Activated CD4-positive, alpha-beta T cell treated with anti-CD3 and anti-CD28 coated beads, Interleukin-2, amount 50 U/mL, for 16 hours (primary cell): ENCODE results near the gene HSD17B8.

ENCODE experiments used
- DNase-seq: peaks from one replicate; pipeline ENCODE4 v3.0.0-alpha.2; 2020

HSD17B8 gene

GRCh38 chr6:33192671-33193602 lies 11.5 kb upstream of the HSD17B8 start:
- no peak for DNase-seq

GRCh38 chr6:33193619-33194018 lies 10.8 kb upstream of the HSD17B8 start:
- no peak for DNase-seq

GRCh38 chr6:33194431-33194979 lies 9.9 kb upstream of the HSD17B8 start:
- no peak for DNase-seq

- no peak for DNase-seq
Measured at GRCh38 chr6:33195304-33196165, 8.9 kb upstream of the HSD17B8 start.

GRCh38 chr6:33197431-33198048 lies 6.9 kb upstream of the HSD17B8 start:
- DNase-seq = peak; percentile 73

GRCh38 chr6:33198159-33198852 lies 6.1 kb upstream of the HSD17B8 start:
- no peak for DNase-seq

GRCh38 chr6:33198853-33199436 lies 5.5 kb upstream of the HSD17B8 start:
- DNase-seq = no peak

- DNase-seq = peak; percentile 83
Measured at GRCh38 chr6:33199687-33200218, 4.7 kb upstream of the HSD17B8 start.

- peak; percentile 99 for DNase-seq
Measured at GRCh38 chr6:33200219-33201146, 4.0 kb upstream of the HSD17B8 start, which contains the start of the genes RXRB and SLC39A7. TSS of gene RXRB (minus strand) at chr6:33200665. CDS start at chr6:33200476, 189 bp downstream. TSS of gene SLC39A7 (plus strand) at chr6:33200867. CDS start at chr6:33201246, 379 bp downstream.

GRCh38 chr6:33201147-33201545 lies 3.3 kb upstream of the HSD17B8 start:
- no peak for DNase-seq

GRCh38 chr6:33201935-33202334 lies 2.5 kb upstream of the HSD17B8 start:
- DNase-seq = no peak

GRCh38 chr6:33202799-33203198 lies 1.7 kb upstream of the HSD17B8 start:
- no peak for DNase-seq

- DNase-seq = no peak
Measured at GRCh38 chr6:33203443-33204164, 851 bp upstream of the HSD17B8 start.

- DNase-seq = no peak
Measured at GRCh38 chr6:33204165-33204414, 365 bp upstream of the HSD17B8 start.

- DNase-seq = peak; percentile 78
Measured at GRCh38 chr6:33205191-33206026, 954 bp downstream of the HSD17B8 start.

GRCh38 chr6:33206027-33206863 lies 1.8 kb downstream of the HSD17B8 start:
- no peak for DNase-seq

GRCh38 chr6:33206864-33207551 lies 2.6 kb downstream of the HSD17B8 start:
- no peak for DNase-seq
